GM19025 (cell line): Measurements from ENCODE around the gene PLAGL1.

Source experiments
- ATAC-seq: cut with Tn5 transposase; IDR thresholded peaks from one replicate; pipeline ENCODE4 v1.9.1; 2021; ENCODE audit warnings: mild to moderate bottlenecking, low read depth, moderate library complexity; ENCODE audit not compliant: unreplicated experiment

PLAGL1 gene

GRCh38 chr6:143967706-143968376, 40.2 kb downstream of the PLAGL1 start:
- no peak for ATAC-seq

- no peak for ATAC-seq
These were observed 41.7 kb downstream of the PLAGL1 start for GRCh38 chr6:143966312-143966711.

GRCh38 chr6:143965503-143966171, 42.4 kb downstream of the PLAGL1 start:
- ATAC-seq = no peak

- no peak for ATAC-seq
These were observed 43.4 kb downstream of the PLAGL1 start for GRCh38 chr6:143964674-143965081.

GRCh38 chr6:143963158-143963919, 44.7 kb downstream of the PLAGL1 start:
- no peak for ATAC-seq

GRCh38 chr6:143961886-143962878, 45.9 kb downstream of the PLAGL1 start:
- ATAC-seq = no peak

GRCh38 chr6:143961066-143961465, 47.0 kb downstream of the PLAGL1 start:
- ATAC-seq = no peak

GRCh38 chr6:143959927-143960326, 48.1 kb downstream of the PLAGL1 start:
- ATAC-seq = no peak

- no peak for ATAC-seq
These were observed 49.1 kb downstream of the PLAGL1 start for GRCh38 chr6:143958839-143959399.

GRCh38 chr6:143957679-143958274, 50.3 kb downstream of the PLAGL1 start:
- no peak for ATAC-seq

GRCh38 chr6:143955971-143956370, 52.1 kb downstream of the PLAGL1 start:
- ATAC-seq = no peak

- ATAC-seq = no peak
These were observed 54.1 kb downstream of the PLAGL1 start for GRCh38 chr6:143953922-143954321.

- ATAC-seq = no peak
These were observed 54.9 kb downstream of the PLAGL1 start for GRCh38 chr6:143952947-143953701.

- no peak for ATAC-seq
These were observed 55.8 kb downstream of the PLAGL1 start for GRCh38 chr6:143952060-143952778.

GRCh38 chr6:143950875-143951274, 57.2 kb downstream of the PLAGL1 start:
- no peak for ATAC-seq

GRCh38 chr6:143949962-143950361, 58.1 kb downstream of the PLAGL1 start:
- no peak for ATAC-seq

GRCh38 chr6:143949535-143949934, 58.5 kb downstream of the PLAGL1 start:
- ATAC-seq = no peak

GRCh38 chr6:143948208-143948607, 59.9 kb downstream of the PLAGL1 start:
- no peak for ATAC-seq
